GM23248 (cell line): ENCODE data around the gene SUN1.

ENCODE experiments used
- EZH2 ChIP-seq: fragments of 200-600 bp; sonication (generic); IDR thresholded peaks from 2 replicates; pipeline ENCODE4 v1.6.1; 2018; ENCODE audit warnings: antibody characterized with exemption, mild to moderate bottlenecking; ENCODE audit not compliant: insufficient read depth, poor library complexity, severe bottlenecking
- EZH2phosphoT487 ChIP-seq: fragments of 200-600 bp; sonication (generic); IDR thresholded peaks from 2 replicates; pipeline ENCODE4 v1.6.1; 2018; ENCODE audit warnings: antibody characterized with exemption, moderate library complexity, mild to moderate bottlenecking, low read depth; ENCODE audit not compliant: insufficient read depth

DNA sequence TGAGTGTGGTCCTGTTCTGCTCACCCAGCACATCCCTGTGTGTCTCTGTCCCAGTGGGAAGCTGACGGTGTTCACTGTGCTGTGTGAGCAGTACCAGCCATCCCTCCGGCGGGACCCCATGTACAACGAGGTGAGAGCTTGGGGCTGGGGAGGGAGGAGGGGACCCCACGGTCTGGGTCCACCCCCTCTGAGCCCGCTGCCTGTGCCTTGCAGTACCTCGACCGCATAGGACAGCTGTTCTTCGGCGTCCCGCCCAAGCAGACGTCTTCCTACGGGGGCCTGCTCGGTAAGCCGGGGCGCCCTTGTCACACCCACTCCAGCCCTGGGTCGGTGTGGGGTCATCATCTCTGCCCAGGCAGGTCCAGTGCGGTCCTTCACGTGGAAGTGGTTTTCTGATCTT is 61.4 kb downstream of the SUN1 start:
- no peak for TF ChIP-seq EZH2
- TF ChIP-seq EZH2phosphoT487, result no peak
